SK-N-MC (cell line): ENCODE data around the gene RCC2.

Experiments
- EZH2 ChIP-seq: fragments of 200-600 bp; sonication (generic); IDR thresholded peaks from one replicate; pipeline ENCODE4 v1.6.1; 2017; ENCODE audit warnings: antibody characterized with exemption
- POLR2AphosphoS5 ChIP-seq: IDR thresholded peaks from 2 replicates; pipeline ENCODE4 v1.6.1; 2012; ENCODE audit warnings: mild to moderate bottlenecking, low read depth, low read length, borderline replicate concordance

DNA sequence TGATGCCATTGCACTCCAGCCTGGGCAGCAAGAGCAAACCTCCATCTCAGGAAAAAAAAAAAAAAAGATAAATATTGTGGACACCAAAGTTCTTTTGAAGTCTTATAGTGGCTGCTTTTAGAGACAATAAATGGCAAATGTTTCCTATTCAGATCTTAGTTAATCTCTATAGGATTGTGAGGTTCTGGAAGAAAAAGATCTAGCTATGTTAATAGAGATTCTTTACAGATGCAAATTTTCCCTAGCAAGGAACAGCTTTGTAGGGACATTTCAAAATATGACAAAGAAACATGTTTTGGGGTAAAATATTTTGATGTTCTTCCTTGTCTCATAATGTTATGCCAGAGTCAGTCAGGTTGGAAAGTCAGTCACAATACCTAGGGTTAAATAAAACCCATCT is 24.5 kb upstream of the RCC2 start:
- TF ChIP-seq POLR2AphosphoS5, result no peak
- no peak for TF ChIP-seq EZH2
